A549 (cell line): ENCODE data around the gene SCPEP1. TPM values are rescaled to one million over a fixed set of nuclear protein-coding genes. Genes with fewer than 3 reads are reported as not detected.

ENCODE experiments used
- ATAC-seq, 2 experiments: fragments of 200-7000 bp in 1 of 2; fragments of >200 bp in 1 of 2; cut with Nextera tagmentation in 1 of 2; cut with Tn5 transposase in 1 of 2; 3 replicates each; pipeline versions ENCODE4 v1.8.0 to v1.9.1; 2018 to 2020; ENCODE audit warnings: mild to moderate bottlenecking in 1 of 2, moderate library complexity in 1 of 2
- CTCF ChIA-PET: fragments of 300-600 bp; sonication (Branson Sonifier 250); formaldehyde crosslinking; extraction: SDS; loops from one replicate; lab custom pipeline; 2021; ENCODE audit warnings: antibody characterized with exemption, inconsistent platforms; lab: Yijun Ruan, JAX
- POLR2A ChIA-PET: fragments of 350-600 bp; formaldehyde crosslinking; extraction: SDS; loops from one replicate; lab custom pipeline; 2021; ENCODE audit warnings: antibody characterized with exemption, inconsistent platforms; lab: Yijun Ruan, JAX
- DNase-seq, 2 experiments: peaks; one replicate each; pipeline versions ENCODE4 v3.0.0 to v3.0.0-alpha.2; 2011 to 2016; ENCODE audit warnings: low read depth in 1 of 2, low spot score in 1 of 2
- FAIRE-seq: peaks from 2 replicates; lab custom pipeline; 2011; peaks lifted over from hg19 to GRCh38; lab: Jason Lieb, UNC
- H3K27ac ChIP-seq, 2 experiments: fragments of >200 bp; sonication (Bioruptor Twin); formaldehyde crosslinking; 3 replicates each; pipeline ENCODE4 v1.5.1; 2016 to 2017
- H3K4me1 ChIP-seq: fragments of >200 bp; sonication (Bioruptor Twin); formaldehyde crosslinking; 3 replicates; pipeline ENCODE4 v1.6.1; 2016
- H3K4me2 ChIP-seq: fragments of >200 bp; sonication (Bioruptor Twin); formaldehyde crosslinking; 3 replicates; pipeline ENCODE4 v1.6.1; 2016
- H3K4me3 ChIP-seq: fragments of >200 bp; sonication (Bioruptor Twin); formaldehyde crosslinking; 3 replicates; pipeline ENCODE4 v1.5.1; 2016
- H3K9me3 ChIP-seq: fragments of >200 bp; sonication (Bioruptor Twin); formaldehyde crosslinking; 3 replicates; pipeline ENCODE4 v1.6.1; 2016
- CEBPB ChIP-seq, 2 experiments: fragments of >200 bp in 1 of 2; sonication (Bioruptor Twin) in 1 of 2; formaldehyde crosslinking in 1 of 2; IDR thresholded peaks; 2 replicates each; pipeline ENCODE4 v1.6.1; 2012 to 2016
- EHF ChIP-seq: fragments of 250-450 bp; sonication (Bioruptor Pico); IDR thresholded peaks from 2 replicates; pipeline ENCODE4 v1.5.0; 2020; ENCODE audit warnings: mild to moderate bottlenecking
- EHMT2 ChIP-seq: fragments of 200-600 bp; sonication (generic); IDR thresholded peaks from 2 replicates; pipeline ENCODE4 v1.6.1; 2016; ENCODE audit warnings: antibody characterized with exemption, low read depth, mild to moderate bottlenecking, moderate library complexity
- ESRRA ChIP-seq: fragments of 150-350 bp; IDR thresholded peaks from 2 replicates; pipeline ENCODE4 v1.6.1; 2014; ENCODE audit warnings: mild to moderate bottlenecking, low read length, borderline replicate concordance
- FOSB ChIP-seq: fragments of 250-450 bp; sonication (Bioruptor Pico); IDR thresholded peaks from 2 replicates; pipeline ENCODE4 v1.5.0; 2020; ENCODE audit warnings: mild to moderate bottlenecking, moderate library complexity
- FOSL2 ChIP-seq, 2 experiments: fragments of 450-650 bp in 1 of 2; fragments of >200 bp in 1 of 2; sonication (Bioruptor Twin) in 1 of 2; formaldehyde crosslinking; IDR thresholded peaks; 2 replicates each; pipeline versions ENCODE4 v1.5.0 to v1.6.1; 2016 to 2020; ENCODE audit warnings: mild to moderate bottlenecking in 1 of 2, moderate library complexity in 1 of 2
- GATA3 ChIP-seq: IDR thresholded peaks from 2 replicates; pipeline ENCODE4 v1.6.1; 2012; ENCODE audit warnings: borderline replicate concordance
- HEYL ChIP-seq: fragments of 250-450 bp; sonication (Bioruptor Pico); IDR thresholded peaks from 2 replicates; pipeline ENCODE4 v1.8.0; 2021; ENCODE audit warnings: mild to moderate bottlenecking, moderate library complexity
- HOXA7 ChIP-seq: fragments of 250-450 bp; sonication (Bioruptor Pico); IDR thresholded peaks from 2 replicates; pipeline ENCODE4 v1.5.0; 2020; ENCODE audit warnings: mild to moderate bottlenecking, moderate library complexity
- HOXB13 ChIP-seq: fragments of 250-450 bp; sonication (Bioruptor Pico); IDR thresholded peaks from 2 replicates; pipeline ENCODE4 v1.5.0; 2020; ENCODE audit warnings: low read depth, mild to moderate bottlenecking, moderate library complexity
- HOXB5 ChIP-seq: fragments of 250-450 bp; sonication (Bioruptor Pico); IDR thresholded peaks from 2 replicates; pipeline ENCODE4 v1.5.0; 2020; ENCODE audit warnings: mild to moderate bottlenecking, moderate library complexity
- JUN ChIP-seq, 2 experiments: fragments of >200 bp; sonication (Bioruptor Twin); formaldehyde crosslinking; IDR thresholded peaks; 2 replicates in 1 of 2; 3 replicates in 1 of 2; pipeline ENCODE4 v1.6.1; 2016 to 2017
- MAFK ChIP-seq: fragments of 450-650 bp; IDR thresholded peaks from 2 replicates; pipeline ENCODE4 v1.6.1; 2014; ENCODE audit not compliant: partially characterized antibody
- MYC ChIP-seq: IDR thresholded peaks from 2 replicates; pipeline ENCODE4 v1.6.1; 2012; ENCODE audit warnings: mild to moderate bottlenecking, inconsistent platforms, low read length, improper control_type of control experiment, borderline replicate concordance
- PBX3 ChIP-seq: IDR thresholded peaks from 2 replicates; pipeline ENCODE4 v1.6.1; 2012
- PHF8 ChIP-seq: fragments of 200-600 bp; sonication (generic); IDR thresholded peaks from 2 replicates; pipeline ENCODE4 v1.6.1; 2016; ENCODE audit warnings: low read depth, mild to moderate bottlenecking, antibody characterized with exemption, moderate library complexity, borderline replicate concordance
- POLR2A ChIP-seq: IDR thresholded peaks from 2 replicates; pipeline ENCODE4 v1.6.1; 2012; ENCODE audit warnings: mild to moderate bottlenecking, low read length
- SMC3 ChIP-seq: fragments of >200 bp; sonication (Bioruptor Twin); formaldehyde crosslinking; IDR thresholded peaks from 3 replicates; pipeline ENCODE4 v1.6.1; 2018; ENCODE audit warnings: inconsistent platforms
- TP53 ChIP-seq: fragments of 250-450 bp; sonication (Bioruptor Pico); IDR thresholded peaks from 2 replicates; pipeline ENCODE4 v1.5.0; 2021; ENCODE audit warnings: mild to moderate bottlenecking, moderate library complexity
- USF2 ChIP-seq: fragments of 450-650 bp; IDR thresholded peaks from 2 replicates; pipeline ENCODE4 v1.6.1; 2014; ENCODE audit warnings: antibody characterized with exemption
- ZNF302 ChIP-seq: fragments of 250-450 bp; sonication (Bioruptor Pico); IDR thresholded peaks from 2 replicates; pipeline ENCODE4 v1.9.0; 2021; ENCODE audit warnings: inconsistent platforms, mild to moderate bottlenecking, moderate library complexity
- WGBS: methylation state at CpG from one replicate; pipeline ENCODE4 v1.1.6; 2017; ENCODE audit errors: missing lambda C conversion rate; 5-methylcytosine and 5-hydroxymethylcytosine counted together
- polyA plus RNA-seq, 4 experiments: library from polyadenylated mRNA; depleted of rRNA in 3 of 4; stranded (reverse); fragments of >200 nt; fragmentation: RNase III in 1 of 4; extraction: RNeasy Plus Mini Kit Qiagen cat#74134 plus additional on column Dnase treatment in 1 of 4; gene quantifications; 2 replicates in 3 of 4; 3 replicates in 1 of 4; pipeline ENCODE4 v1.2.3, GENCODE V29; 2011 to 2017
- TF ChIP-seq, protein P1 (sequence below): fragments of 200-600 bp; sonication (generic); IDR thresholded peaks from 2 replicates; pipeline ENCODE4 v1.6.1; 2016; ENCODE audit warnings: antibody characterized with exemption, mild to moderate bottlenecking, moderate library complexity

Gene SCPEP1
- polyA plus RNA-seq, 2 of the 4 experiments (the other 2 are of a cell fraction), result 44.5 to 45.0 TPM

GRCh38 chr17:56966338-56966737, 11.6 kb upstream of the SCPEP1 start:
- TF ChIP-seq HEYL (CRISPR knock-in tag) (no peak), ESRRA (no peak), TP53 (CRISPR knock-in tag) (no peak), HOXB5 (CRISPR knock-in tag) (no peak), MAFK (no peak), FOSL2 (IDR thresholded peaks at IDR 0.05) (no peak), FOSL2 (CRISPR knock-in tag; IDR thresholded peaks at IDR 0.05) (no peak), EHF (CRISPR knock-in tag) (no peak)
- no peak for DNase-seq
- no peak for FAIRE-seq
- Histone ChIP-seq H3K27ac (no peak overlapping the region), H3K4me1 (0 out of 3 replicates have a peak, but pooled peaks cover under 1% of the 10 kb centered on the region), H3K4me2 (no peak overlapping the region), H3K9me3 (no peaks in the 10 kb centered on the region), H3K4me3 (no peak overlapping the region)
- ChIA-PET CTCF (interaction anchor here (1.1 to 1.5 kb wide), 6 partner anchors 11 to 147 kb away, joined by 3 to 5 read pairs (median 4); no protein-coding TSS in a partner anchor), POLR2A (no interaction called here)
- ATAC-seq, result peak in 1 of 2 experiments; percentile 24; a peak in 2 of 6 replicates
- 52% methylated on average over 5 of the region's 5 CpGs for whole genome bisulfite sequencing

DNA sequence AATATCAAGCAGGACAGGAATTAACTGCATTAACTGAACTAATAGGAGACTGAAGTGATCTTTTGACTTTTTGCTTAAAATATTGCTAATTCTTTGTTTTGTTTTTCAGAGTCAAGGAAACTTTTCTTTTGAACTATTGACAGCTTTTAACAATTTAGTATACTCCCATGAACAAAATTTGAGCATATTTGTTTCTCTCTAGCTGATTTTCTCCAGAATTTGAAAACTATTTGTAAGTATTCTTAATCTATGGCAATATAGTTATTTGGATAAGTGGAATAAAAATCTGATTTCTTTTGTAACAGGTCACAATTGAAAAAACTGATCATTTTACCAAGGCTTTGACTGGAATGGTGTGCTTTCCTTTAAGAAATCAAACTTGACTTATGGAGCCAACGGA, 7.0 kb upstream of the SCPEP1 start:
- Histone ChIP-seq H3K4me1 (no peaks in the 10 kb centered on the region), H3K4me2 (no peak overlapping the region), H3K4me3 (no peak overlapping the region), H3K9me3 (no peaks in the 10 kb centered on the region), H3K27ac (no peak overlapping the region)
- TF ChIP-seq PHF8 (no peak), SMC3 (no peak), FOSB (CRISPR knock-in tag) (no peak), ZNF302 (CRISPR knock-in tag) (no peak), POLR2A (no peak), MYC (no peak), HOXA7 (CRISPR knock-in tag) (no peak), CEBPB (IDR thresholded peaks at IDR 0.05) (no peak), JUN (IDR thresholded peaks at IDR 0.05) (no peak), HOXB13 (no peak), EHMT2 (no peak), USF2 (no peak), GATA3 (no peak), EHF (CRISPR knock-in tag) (no peak), MAFK (no peak), PBX3 (no peak)
- TF ChIP-seq, protein P1, sequence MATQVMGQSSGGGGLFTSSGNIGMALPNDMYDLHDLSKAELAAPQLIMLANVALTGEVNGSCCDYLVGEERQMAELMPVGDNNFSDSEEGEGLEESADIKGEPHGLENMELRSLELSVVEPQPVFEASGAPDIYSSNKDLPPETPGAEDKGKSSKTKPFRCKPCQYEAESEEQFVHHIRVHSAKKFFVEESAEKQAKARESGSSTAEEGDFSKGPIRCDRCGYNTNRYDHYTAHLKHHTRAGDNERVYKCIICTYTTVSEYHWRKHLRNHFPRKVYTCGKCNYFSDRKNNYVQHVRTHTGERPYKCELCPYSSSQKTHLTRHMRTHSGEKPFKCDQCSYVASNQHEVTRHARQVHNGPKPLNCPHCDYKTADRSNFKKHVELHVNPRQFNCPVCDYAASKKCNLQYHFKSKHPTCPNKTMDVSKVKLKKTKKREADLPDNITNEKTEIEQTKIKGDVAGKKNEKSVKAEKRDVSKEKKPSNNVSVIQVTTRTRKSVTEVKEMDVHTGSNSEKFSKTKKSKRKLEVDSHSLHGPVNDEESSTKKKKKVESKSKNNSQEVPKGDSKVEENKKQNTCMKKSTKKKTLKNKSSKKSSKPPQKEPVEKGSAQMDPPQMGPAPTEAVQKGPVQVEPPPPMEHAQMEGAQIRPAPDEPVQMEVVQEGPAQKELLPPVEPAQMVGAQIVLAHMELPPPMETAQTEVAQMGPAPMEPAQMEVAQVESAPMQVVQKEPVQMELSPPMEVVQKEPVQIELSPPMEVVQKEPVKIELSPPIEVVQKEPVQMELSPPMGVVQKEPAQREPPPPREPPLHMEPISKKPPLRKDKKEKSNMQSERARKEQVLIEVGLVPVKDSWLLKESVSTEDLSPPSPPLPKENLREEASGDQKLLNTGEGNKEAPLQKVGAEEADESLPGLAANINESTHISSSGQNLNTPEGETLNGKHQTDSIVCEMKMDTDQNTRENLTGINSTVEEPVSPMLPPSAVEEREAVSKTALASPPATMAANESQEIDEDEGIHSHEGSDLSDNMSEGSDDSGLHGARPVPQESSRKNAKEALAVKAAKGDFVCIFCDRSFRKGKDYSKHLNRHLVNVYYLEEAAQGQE, result no peak
- ATAC-seq, result no peak
- no peak for DNase-seq
- peak; percentile 63 for FAIRE-seq
- ChIA-PET CTCF (interaction anchor here (1.0 to 1.8 kb wide), 2 partner anchors 11 to 18 kb away, joined by 3 to 10 read pairs; partner anchors contain the start of gene COIL), POLR2A (no interaction called here)
- WGBS, result 89% methylated on average over 1 of the region's 1 CpG
